Endothelial cell of umbilical vein (primary cell): Measurements from ENCODE around the gene NDUFA12. TPM values are rescaled to one million over a fixed set of nuclear protein-coding genes. Genes with fewer than 3 reads are reported as not detected.

Experiments
- BruUV-seq: library from RNA; stranded (reverse); fragments of 400-500 nt; replicated peaks from 2 replicates; lab custom pipeline; 2021; lab: Mats Ljungman, UMichigan
- CTCF ChIA-PET: fragments of 300-600, 350-600 bp; sonication (Branson Sonifier 250); formaldehyde crosslinking; loops from one replicate; lab custom pipeline; 2021; ENCODE audit warnings: antibody characterized with exemption, inconsistent platforms; lab: Charles Lee
- POLR2A ChIA-PET: fragments of 300-600, 350-600 bp; sonication (Branson Sonifier 250); formaldehyde crosslinking; loops from one replicate; lab custom pipeline; 2021; ENCODE audit warnings: antibody characterized with exemption, inconsistent platforms; lab: Charles Lee
- DNase-seq: peaks from one replicate; pipeline ENCODE4 v3.0.0-alpha.2; 2011; ENCODE audit warnings: low read depth, low spot score
- FAIRE-seq: peaks from 2 replicates; lab custom pipeline; 2011; peaks lifted over from hg19 to GRCh38; lab: Jason Lieb, UNC
- H2AFZ ChIP-seq: 2 replicates; pipeline ENCODE4 v1.6.0; 2012; ENCODE audit warnings: low read depth, low read length, control low read depth, inconsistent platforms
- H3K27ac ChIP-seq: 2 replicates; pipeline ENCODE4 v1.5.1; 2011; ENCODE audit warnings: low read depth, mild to moderate bottlenecking, control low read depth, low read length, moderate library complexity; ENCODE audit not compliant: insufficient read depth
- H3K27me3 ChIP-seq, 2 experiments: 2 replicates each; pipeline versions ENCODE4 v1.6.0 to v1.6.1; 2011; ENCODE audit warnings: low read length in 2 of 2, mixed read lengths in 1 of 2; ENCODE audit not compliant: control insufficient read depth in 2 of 2, insufficient read depth in 2 of 2
- H3K36me3 ChIP-seq, 2 experiments: 2 replicates in 1 of 2; 3 replicates in 1 of 2; pipeline ENCODE4 v1.5.1; 2011; ENCODE audit warnings: low read length in 2 of 2, mild to moderate bottlenecking in 1 of 2, moderate library complexity in 1 of 2; ENCODE audit not compliant: control insufficient read depth in 2 of 2, insufficient read depth in 2 of 2; ENCODE audit errors: extremely low read depth in 1 of 2
- H3K4me1 ChIP-seq: 3 replicates; pipeline ENCODE4 v1.5.1; 2011; ENCODE audit warnings: mild to moderate bottlenecking, low read length; ENCODE audit not compliant: control insufficient read depth, insufficient read depth; ENCODE audit errors: extremely low read depth
- H3K4me2 ChIP-seq: 2 replicates; pipeline ENCODE4 v1.6.1; 2011; ENCODE audit warnings: low read length, control low read depth, mixed read lengths; ENCODE audit not compliant: insufficient read depth
- H3K4me3 ChIP-seq, 3 experiments: fragments of 200-600 bp in 1 of 3; sonication (generic), shearing (Covaris generic) in 1 of 3; replicated peaks in 1 of 3; 2 replicates each; pipeline ENCODE4 v1.5.1; 2011 to 2016; ENCODE audit warnings: control low read depth in 3 of 3, low read length in 3 of 3, mild to moderate bottlenecking in 2 of 3, inconsistent platforms in 1 of 3, low read depth in 1 of 3, moderate library complexity in 1 of 3; ENCODE audit not compliant: insufficient read depth in 1 of 3
- H3K79me2 ChIP-seq: 2 replicates; pipeline ENCODE4 v1.6.0; 2012; ENCODE audit warnings: low read length, inconsistent platforms; ENCODE audit not compliant: control insufficient read depth, insufficient read depth
- H3K9ac ChIP-seq: replicated peaks from 2 replicates; pipeline ENCODE3; 2011; ENCODE audit warnings: low read length, control low read depth; ENCODE audit not compliant: insufficient read depth; ENCODE audit errors: extremely low read depth
- H3K9me1 ChIP-seq: replicated peaks from 3 replicates; pipeline ENCODE4 v1.6.0; 2011; ENCODE audit warnings: mild to moderate bottlenecking, low read length; ENCODE audit not compliant: control insufficient read depth, insufficient read depth; ENCODE audit errors: extremely low read depth
- H3K9me3 ChIP-seq: replicated peaks from 2 replicates; pipeline ENCODE4 v1.5.1; 2012; ENCODE audit warnings: low read length, inconsistent platforms; ENCODE audit not compliant: control insufficient read depth, insufficient read depth
- H4K20me1 ChIP-seq: replicated peaks from 2 replicates; pipeline ENCODE3; 2011; ENCODE audit warnings: mild to moderate bottlenecking, low read length; ENCODE audit not compliant: control insufficient read depth, insufficient read depth; ENCODE audit errors: extremely low read depth
- CTCF ChIP-seq, 2 donors: IDR thresholded peaks; 1 replicate in 1 of 2; 2 replicates in 1 of 2; pipeline ENCODE4 v1.5.1; 2011; ENCODE audit warnings: low read length in 2 of 2, mild to moderate bottlenecking in 2 of 2, moderate library complexity in 2 of 2, control low read depth in 1 of 2, inconsistent platforms in 1 of 2, low read depth in 1 of 2; ENCODE audit not compliant: insufficient read depth in 1 of 2; ENCODE audit errors: extremely low read depth in 1 of 2
- EZH2 ChIP-seq: IDR thresholded peaks from 2 replicates; pipeline ENCODE4 v1.6.1; 2012; ENCODE audit warnings: borderline replicate concordance, low read depth, mild to moderate bottlenecking, moderate library complexity, low read length, inconsistent platforms; ENCODE audit not compliant: severe bottlenecking
- FOS ChIP-seq: IDR thresholded peaks from 2 replicates; pipeline ENCODE4 v1.6.1; 2011; ENCODE audit warnings: mild to moderate bottlenecking, low read length, moderate library complexity, borderline replicate concordance; ENCODE audit not compliant: insufficient read depth
- GATA2 ChIP-seq: IDR thresholded peaks from 2 replicates; pipeline ENCODE4 v1.7.0; 2011; ENCODE audit warnings: low read depth, mild to moderate bottlenecking, moderate library complexity, mixed read lengths, low read length; ENCODE audit not compliant: insufficient read length, insufficient read depth
- JUN ChIP-seq: IDR thresholded peaks from 2 replicates; pipeline ENCODE4 v1.6.1; 2011; ENCODE audit warnings: borderline replicate concordance, low read depth; ENCODE audit not compliant: insufficient read length, insufficient read depth
- MAX ChIP-seq: IDR thresholded peaks from 2 replicates; pipeline ENCODE4 v1.6.1; 2011; ENCODE audit not compliant: insufficient read depth, insufficient read length
- MYC ChIP-seq: IDR thresholded peaks from one replicate; pipeline ENCODE4 v1.6.1; 2011; ENCODE audit warnings: mild to moderate bottlenecking, low read depth, low read length
- POLR2A ChIP-seq: IDR thresholded peaks from 2 replicates; pipeline ENCODE4 v1.6.1; 2012; ENCODE audit warnings: low read depth, mild to moderate bottlenecking, control low read depth, low read length
- POLR2AphosphoS5 ChIP-seq: IDR thresholded peaks from 2 replicates; pipeline ENCODE4 v1.6.1; 2012; ENCODE audit warnings: low read depth, mild to moderate bottlenecking, control low read depth, low read length, moderate library complexity; ENCODE audit not compliant: insufficient read depth
- dilution Hi-C: fragments of 300-500 bp; cut with MboI; formaldehyde crosslinking; loops from one replicate; pipeline ENCODE4 v1.15.0; 2019; ENCODE audit warnings: low sequenced_read_pairs; ENCODE audit not compliant: extremely low pct_ligation_motif_present
- intact Hi-C: fragments of 100-400 bp; cut with micrococcal nuclease; formaldehyde crosslinking; loops from one replicate; pipeline ENCODE4 v1.10.0; 2022
- polyA plus RNA-seq, 4 experiments: library from polyadenylated mRNA; depleted of rRNA in 3 of 4; stranded (reverse) in 3 of 4; unstranded in 1 of 4; fragments of >200 nt; gene quantifications; 2 replicates each; pipeline versions ENCODE4 v1.2.1 to v1.2.3, GENCODE V29; 2011 to 2012; ENCODE audit warnings: missing spikeins in 1 of 4
- total RNA-seq: library from RNA; stranded (reverse); gene quantifications from 2 replicates; pipeline ENCODE4 v1.2.3, GENCODE V29; 2021

Gene NDUFA12
- total and polyA plus RNA-seq, 2 donors (not counting 3 experiments of a cell fraction or from before 2014, with no cell fraction given): 126 to 184 TPM

- H2AFZ ChIP-seq: no peak overlapping the region
- no peak overlapping the region for H3K4me3 ChIP-seq
- ChIA-PET CTCF (interaction anchor here (2.2 kb wide), 1 partner anchor 9 kb away, joined by 6 read pairs; no protein-coding TSS in a partner anchor), POLR2A (no interaction called here)
- intact Hi-C loops: no loop called here
- H3K4me2 ChIP-seq: no peak overlapping the region
- no peaks in the 10 kb centered on the region for H3K9me1 ChIP-seq
- H3K9me3 ChIP-seq: no peaks in the 10 kb centered on the region
- TF ChIP-seq EZH2 (no peak), MAX (no peak), CTCF (IDR thresholded peaks at IDR 0.05; ENCODE audit: extremely low read depth in 1 of 2, insufficient read depth in 1 of 2, low read depth in 1 of 2, low read length in 2 of 2) (no peak), MYC (no peak), JUN (no peak), FOS (no peak), POLR2A (no peak), GATA2 (no peak), POLR2AphosphoS5 (no peak)
- H3K27me3 ChIP-seq: peaks cover 2% of the 10 kb centered on the region in 2 experiments
- H3K36me3 ChIP-seq: no peaks in the 10 kb centered on the region
- no peaks in the 10 kb centered on the region for H3K4me1 ChIP-seq
- FAIRE-seq (no peak), DNase-seq (no peak)
- no TSS peak for BruUV-seq
- no peak overlapping the region for H3K27ac ChIP-seq
- dilution Hi-C loops: no loop called here
- no peaks in the 10 kb centered on the region for H3K79me2 ChIP-seq
- no peaks in the 10 kb centered on the region for H4K20me1 ChIP-seq
- no peak overlapping the region for H3K9ac ChIP-seq
Observed at GRCh38 chr12:94930216-94930654, 73.3 kb downstream of the NDUFA12 start.
